HG03060 (cell line): ENCODE data around the gene GDPD5.
A peak's percentile ranks its signal among the peaks of the same experiment; 100 is the strongest.

ENCODE experiments used
- ATAC-seq: cut with Tn5 transposase; IDR thresholded peaks from one replicate; pipeline ENCODE4 v1.9.1; 2021; ENCODE audit warnings: low read depth, moderate number of reproducible peaks; ENCODE audit not compliant: unreplicated experiment

GDPD5 gene

DNA sequence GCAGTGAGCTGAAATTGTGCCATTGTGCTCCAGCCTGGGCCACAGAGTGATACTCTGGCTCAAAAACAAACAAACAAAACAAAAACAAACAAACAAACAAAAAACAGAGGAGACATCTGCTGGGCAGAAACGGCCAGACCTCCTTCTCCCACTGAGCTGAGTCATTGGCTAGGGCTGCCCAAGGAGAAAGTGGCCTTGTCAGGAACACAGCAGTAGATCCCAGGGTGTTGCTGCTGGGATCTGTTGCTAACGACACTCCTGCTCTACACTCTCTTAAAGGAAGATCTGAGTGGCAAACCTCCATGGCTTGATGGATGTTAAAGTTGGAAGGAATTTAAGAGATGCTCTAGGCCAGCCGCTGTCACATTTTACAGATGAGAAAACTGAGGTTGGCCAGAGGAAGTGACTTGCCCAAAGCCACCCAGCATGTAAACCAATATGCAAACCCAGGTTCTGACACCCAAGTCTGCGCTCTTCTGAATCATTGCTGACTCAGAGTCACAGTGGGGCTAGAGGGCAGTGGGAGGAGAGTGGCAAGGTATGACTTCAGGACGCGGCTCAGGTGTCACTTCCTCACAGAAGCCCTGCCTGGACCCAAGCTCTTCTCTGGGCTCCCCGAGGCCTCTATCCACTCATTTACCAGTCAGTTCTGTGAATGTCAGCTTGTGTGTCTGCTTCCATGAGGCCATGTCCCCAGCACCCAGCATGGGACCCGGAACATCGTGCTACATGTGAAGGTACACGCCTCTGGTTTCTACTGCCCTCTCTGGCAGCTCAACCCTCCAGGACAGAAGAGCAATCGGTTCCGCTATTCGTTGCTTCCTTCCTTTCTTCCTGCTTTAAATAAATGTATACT lies 11.3 kb upstream of the GDPD5 start:
- peak; percentile 84 for ATAC-seq

DNA sequence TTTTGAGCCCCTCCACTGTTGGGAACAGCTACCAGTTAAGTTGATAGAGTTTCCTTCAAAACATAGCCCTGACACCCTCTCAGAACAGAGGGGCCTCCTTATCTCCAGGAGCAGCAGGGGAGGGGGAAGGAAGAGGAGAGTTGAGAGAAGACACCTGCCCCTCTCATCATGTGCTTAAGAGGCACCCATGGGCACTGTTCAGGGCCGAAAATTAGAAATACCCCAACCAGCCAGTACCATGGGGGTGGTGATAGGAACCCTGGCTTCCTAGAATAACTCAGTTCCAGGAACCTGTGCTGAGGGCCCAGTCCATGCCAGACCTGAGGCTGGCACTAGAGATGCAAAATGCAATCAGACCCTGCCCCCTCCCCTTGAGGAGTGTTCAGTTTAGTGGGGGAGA lies 9.3 kb upstream of the GDPD5 start:
- ATAC-seq = no peak

DNA sequence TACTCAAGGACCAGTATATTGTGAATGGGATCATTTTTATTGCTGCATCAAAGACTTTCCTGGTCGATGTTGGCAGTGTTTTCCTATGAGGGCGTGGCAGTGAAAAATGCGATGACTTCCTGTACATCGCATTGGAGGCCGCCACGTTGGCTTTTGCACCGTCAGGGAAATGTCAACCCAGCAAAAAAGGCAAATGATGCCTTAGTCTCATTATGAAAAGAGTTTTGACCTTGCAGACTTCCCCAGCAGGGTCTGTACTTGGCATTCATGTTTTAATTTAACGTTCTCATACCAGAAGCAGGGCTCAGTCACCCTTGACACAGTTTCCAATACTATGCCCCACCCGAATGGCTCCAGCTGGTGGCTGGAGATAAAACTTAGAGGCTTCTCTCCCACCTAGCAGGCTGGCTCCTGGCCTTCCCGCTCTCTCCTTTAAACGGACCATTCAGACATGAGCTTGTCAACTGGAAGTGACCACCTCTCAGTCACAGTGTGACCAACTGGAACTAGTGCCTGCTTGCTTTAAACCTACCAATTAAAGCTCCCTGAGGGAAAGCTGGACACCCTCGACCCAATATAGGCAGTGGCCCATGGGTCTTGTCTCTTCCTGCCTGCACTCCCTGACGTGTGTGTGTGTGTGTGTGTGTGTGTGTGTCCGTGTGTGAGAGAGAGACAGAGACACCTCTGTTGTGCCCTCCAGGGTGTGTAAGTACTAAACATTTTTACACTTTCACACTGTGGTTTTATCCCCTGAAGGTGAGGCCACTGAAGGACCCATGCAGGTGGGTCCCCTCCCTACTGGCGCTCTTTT lies 8.7 kb upstream of the GDPD5 start:
- ATAC-seq = no peak

DNA sequence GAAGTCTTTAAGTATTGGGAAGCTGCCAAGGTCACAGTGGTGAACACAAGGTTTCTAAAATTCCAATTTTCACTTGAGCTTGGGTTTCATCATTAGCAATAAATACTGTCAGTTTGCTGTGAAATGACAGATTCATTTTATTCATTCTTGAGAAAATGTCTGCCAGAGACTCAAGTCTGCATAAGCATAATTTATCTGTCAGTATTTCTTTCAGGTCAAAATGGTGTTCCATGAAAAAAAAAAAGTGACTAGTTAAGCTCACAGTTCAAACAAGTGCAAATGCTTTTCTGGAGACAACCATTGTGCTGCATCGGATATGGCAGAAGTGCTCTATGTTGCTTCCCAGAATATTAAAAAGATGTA lies 8.1 kb upstream of the GDPD5 start:
- no peak for ATAC-seq

DNA sequence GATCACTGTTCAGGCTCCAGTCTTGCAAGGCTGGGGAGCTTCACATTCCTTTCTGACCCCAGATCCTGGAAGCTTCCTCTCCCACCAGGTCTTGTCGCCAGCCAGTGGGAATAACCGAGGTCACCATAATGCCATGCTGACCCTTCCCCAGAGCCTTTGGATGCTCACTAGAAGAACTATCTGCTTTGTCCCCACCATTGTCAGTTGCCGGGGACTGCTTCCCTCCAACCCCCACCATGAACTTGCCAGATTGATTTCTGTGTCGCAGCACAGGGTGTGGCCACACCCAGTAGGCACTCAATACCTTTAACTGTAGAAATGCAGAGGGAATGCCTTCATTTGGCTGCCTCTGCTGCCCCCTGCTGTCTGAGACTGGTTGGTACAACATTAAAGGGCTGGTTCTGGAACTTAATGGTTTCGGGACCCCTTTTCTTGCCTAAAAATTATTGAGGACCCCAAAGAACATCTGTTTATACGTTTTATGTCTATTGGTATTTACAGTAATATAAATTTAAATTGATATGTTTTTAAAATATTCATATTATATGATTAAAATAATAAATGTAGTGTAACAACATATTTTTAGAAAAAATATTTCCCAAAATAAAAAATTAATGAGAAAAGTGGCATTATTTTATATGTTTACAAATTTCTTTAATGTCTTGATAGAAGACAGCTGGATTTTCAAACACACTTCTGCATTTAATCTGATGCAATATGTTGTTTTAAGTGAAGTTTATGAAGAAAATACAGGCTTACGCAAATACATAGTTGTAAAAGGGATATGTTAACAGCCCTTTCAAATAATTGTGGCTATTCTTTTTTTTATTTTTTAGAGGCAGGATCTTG lies 6.7 kb upstream of the GDPD5 start:
- ATAC-seq = no peak

DNA sequence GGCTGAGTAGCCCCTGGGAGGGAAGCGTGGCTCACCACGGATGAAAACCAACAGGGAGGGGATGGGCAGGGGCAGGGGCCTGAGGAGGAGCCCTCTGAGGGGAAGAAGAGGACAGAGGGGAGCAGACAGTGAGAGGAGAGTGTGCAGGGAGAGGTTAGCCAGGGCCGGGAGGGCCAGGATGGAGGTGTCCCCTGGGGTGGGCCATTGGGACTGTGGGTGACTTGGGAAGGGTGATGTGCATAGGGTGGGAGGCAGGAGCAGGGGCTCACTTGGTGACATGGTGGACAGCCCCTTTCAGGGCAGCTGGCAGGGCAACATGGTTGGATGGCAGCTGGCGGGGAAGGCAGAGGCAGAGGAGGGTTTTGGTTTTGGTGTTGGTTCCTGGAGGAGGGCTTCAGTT lies 5.6 kb upstream of the GDPD5 start:
- no peak for ATAC-seq

DNA sequence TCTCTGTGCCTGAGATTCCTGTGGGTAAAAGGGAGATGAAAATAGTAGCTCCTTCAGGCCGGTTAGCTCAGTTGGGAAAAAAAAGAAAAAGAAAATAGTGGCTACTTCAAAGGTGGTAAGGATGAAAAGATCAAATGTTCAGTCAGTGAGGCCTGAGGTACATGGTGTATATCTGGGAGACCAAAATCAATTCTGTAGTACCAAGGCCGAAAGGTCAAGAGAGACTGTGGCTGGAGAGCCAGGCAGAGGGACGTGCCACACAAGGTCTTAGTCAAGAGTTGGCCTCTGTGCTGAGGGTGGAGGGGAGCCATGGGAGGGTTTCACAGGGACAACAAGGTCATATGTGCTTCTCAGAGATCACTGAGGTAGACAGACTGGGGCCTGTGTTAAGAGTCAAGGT lies 4.8 kb upstream of the GDPD5 start:
- no peak for ATAC-seq

DNA sequence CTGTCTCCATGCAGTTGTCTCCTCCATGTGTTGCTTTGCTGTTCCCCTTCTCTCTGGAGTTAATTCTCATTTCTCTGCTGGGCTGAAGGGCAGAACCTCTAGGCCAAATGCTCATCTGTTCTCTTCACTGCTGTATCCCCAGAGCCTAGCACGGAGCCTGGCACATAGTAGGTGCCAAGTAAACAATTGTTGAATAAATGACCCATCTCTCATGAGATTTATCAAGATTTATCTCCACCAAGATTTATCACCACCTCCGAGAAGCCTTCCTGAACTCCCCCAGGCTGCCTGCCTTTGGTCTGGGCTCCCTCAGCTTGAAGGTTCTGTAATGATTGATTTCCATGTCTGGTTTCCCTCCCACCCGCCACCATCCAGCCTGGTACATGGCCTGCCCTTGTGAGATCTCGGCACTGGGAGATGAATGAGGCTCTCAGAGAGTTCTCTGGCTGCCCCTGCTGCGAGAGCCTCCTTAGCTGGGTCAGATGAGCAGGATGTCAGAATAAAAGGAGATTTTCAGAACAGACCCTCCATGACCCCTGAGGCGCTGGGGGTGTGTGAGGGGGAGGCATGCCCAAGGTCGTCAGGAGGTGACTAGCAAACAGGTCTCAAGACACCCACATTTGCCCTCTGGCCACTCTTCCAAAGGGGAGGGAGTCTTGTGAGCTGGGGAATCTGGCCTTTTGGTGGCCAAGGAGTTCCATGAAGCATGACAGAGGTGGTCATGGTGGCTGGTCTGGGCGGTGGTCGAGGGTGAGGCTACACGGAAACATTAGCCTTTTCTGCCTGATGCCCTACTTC lies 2.4 kb upstream of the GDPD5 start:
- ATAC-seq = no peak

DNA sequence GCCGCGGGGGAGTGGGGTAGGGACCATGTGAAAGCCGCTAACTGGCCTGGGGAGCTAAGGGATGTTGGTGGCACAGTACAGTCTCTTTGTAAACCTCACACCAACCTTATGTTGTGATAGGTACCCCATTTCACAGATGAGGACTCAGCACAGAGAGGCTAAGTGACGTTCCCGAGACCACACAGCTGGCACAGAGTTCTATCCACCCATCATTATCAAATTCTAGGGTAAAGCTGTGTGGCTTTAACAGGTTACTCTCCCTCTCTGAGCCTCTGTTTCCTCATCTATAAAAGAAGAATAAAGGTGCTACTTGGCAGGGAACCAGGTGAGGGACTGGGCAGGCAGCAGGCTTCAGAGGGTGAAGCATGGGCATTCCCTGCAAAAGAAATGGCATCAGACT lies 1.4 kb upstream of the GDPD5 start:
- no peak for ATAC-seq

DNA sequence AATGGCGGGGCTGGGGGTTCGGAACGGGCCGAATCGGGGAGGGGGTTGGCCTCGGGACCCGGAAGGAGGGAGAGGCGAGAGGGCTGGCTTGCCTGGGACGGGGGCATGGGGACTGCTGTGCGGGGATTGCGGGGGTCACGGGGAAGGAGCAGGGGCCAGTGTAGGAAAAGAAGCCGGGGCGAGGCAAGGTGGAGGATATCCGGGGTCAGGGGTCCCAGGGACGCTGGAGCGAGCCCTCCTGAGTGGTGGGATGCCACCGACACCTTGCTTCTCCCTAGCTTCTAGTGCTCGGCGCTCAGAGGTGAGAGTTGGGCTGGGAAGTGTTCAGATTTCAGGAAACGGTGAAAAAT lies 426 bp upstream of the GDPD5 start:
- ATAC-seq = no peak

DNA sequence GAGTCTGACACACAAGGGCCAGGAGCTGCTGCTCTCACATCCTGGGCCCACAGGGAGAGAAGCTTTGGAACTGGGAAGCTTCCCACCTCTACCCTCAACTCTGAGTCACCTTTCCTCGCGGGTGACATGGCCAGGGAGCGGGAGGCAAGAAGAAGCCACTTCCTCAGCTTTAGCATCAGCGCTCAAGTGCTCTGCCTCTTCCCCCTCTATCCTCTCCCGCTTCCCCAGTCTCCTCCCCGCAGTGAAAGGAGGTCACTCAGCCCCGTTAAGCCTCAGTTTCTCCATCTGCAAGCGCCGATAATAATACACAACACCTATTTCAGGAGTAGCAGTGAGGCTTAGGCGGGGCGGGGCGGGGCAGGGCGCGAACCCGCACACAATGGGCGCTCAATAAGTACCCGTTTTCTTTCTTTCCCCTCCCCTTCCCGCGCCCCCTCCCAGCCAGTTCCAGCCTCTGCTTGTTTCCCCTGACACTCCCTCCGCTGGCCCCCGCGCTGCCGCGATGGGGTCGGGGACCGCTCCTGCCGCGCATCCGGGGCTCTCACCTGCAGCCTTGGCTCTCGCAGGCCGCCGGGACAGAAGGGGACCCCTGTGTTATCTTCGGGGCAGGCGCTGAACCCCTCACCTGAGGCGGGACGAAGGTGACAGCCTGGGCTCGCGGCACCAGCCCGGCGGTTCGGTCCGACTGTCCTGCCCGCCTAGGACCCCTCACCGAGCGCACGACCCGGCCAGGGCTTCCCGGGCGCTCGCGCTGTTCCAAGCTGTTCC lies 892 bp downstream of the GDPD5 start:
- ATAC-seq = no peak

DNA sequence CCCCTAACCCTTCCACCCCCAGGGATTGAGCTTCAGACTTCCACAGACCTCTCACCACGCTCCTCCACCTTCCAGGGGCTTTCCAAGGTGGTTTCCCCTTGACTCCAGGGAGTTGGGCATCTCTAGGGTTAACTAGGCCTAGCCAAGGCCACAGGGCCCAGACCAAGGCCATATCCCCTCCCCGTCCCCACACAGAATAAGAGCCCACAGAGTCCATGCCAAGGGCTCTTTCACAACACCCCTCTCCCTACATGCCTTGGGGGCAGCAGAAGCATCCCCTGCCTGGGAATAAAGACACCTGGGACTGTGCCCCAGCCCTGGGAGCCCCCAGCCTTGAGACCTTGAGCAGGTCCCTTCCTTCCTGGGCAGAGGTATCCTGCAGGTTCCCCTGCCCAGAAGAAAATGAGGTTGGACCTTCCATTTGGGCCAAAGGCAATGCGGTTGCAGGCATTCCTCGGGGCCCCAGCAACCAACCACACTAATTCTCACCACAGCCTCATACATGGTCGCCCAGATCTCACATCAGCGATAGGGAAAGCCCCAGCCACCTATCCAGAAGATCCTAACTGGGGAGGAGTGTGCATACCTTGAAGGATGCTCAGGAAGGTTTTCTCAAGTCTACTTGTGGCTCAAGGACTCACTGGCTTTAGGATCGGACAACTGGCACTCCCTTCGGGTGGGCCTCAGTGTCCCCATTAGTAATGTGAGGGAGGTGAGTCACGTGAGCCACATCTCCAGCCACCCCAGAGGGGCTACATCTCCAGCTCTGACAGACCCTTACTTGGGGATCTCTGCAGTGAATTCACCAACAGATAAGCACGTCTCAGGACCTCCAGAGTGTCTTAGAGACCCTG lies 1.7 kb downstream of the GDPD5 start:
- no peak for ATAC-seq

DNA sequence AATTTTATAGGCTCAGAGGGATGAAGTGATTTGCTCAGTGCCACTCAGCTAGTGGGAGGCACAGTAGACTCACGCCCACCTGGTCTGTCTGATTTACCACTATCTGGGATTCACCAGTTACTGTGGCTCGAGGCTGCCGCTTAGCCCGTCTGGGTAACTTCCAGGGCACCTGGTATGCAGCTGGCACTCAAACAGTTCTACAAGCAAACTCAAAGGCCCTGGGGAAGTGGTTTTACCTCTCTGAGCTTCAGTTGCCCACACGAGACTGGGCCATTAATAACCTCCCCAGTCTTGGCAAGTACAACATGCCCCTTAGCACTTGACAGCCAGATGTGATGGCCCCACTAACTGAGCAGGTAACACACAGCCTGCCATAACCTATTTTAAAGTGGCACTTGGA lies 2.6 kb downstream of the GDPD5 start:
- no peak for ATAC-seq

DNA sequence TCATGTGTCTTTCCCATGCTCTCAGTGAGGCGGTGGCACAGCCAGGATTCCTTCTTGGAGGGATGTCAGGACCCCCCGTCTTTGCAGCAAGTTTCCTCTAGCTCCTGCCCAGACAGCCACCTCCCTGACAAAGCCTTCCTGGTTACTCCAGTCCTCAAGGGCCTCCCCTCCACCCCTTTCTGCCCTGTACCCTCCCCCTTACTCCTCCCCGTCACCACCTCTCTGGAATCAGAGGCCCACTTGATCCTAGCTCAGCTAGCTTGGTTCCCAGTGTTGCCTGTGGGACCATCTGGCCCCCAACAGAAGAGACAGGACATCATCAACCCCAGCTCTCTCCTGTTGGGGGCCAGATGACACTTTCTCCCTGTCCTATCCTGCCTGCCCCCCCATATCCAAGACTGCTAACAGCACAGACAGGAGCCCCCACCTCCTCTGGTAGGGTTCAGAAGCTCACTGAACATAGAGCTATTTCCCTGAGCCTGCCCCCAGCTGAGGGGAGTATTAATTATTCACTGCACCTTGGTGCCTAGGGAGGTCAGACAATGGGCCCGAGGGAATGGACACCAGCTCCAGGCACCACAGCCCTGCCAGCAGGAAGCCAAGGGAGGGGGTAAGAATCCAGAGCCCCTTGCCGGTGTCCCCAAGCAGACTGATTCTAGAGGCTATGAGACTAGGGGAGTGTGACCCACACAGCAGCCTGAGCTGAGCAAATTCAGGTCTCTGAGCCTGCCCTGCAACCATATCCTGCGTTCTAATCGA lies 3.3 kb downstream of the GDPD5 start:
- ATAC-seq = no peak

DNA sequence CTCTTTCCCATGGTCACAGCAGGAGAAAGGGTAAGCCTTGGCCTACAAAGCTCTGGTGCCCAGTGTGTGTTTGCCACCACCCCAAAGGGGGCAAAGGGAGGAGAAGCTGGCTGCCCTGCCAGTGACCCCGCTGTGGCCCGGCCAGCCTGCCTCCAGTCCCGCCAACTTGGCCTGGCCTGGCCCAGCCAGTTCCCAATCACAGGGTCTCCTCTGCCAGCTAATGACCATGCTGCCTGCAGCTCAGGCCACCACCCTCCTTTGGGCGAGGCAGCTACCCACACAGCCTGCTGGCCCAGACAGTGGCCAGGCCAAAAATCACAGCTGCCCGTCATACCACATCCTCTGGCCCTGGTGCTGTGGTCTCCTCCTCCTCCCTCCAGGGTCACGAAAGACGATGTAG lies 5.1 kb downstream of the GDPD5 start:
- no peak for ATAC-seq

DNA sequence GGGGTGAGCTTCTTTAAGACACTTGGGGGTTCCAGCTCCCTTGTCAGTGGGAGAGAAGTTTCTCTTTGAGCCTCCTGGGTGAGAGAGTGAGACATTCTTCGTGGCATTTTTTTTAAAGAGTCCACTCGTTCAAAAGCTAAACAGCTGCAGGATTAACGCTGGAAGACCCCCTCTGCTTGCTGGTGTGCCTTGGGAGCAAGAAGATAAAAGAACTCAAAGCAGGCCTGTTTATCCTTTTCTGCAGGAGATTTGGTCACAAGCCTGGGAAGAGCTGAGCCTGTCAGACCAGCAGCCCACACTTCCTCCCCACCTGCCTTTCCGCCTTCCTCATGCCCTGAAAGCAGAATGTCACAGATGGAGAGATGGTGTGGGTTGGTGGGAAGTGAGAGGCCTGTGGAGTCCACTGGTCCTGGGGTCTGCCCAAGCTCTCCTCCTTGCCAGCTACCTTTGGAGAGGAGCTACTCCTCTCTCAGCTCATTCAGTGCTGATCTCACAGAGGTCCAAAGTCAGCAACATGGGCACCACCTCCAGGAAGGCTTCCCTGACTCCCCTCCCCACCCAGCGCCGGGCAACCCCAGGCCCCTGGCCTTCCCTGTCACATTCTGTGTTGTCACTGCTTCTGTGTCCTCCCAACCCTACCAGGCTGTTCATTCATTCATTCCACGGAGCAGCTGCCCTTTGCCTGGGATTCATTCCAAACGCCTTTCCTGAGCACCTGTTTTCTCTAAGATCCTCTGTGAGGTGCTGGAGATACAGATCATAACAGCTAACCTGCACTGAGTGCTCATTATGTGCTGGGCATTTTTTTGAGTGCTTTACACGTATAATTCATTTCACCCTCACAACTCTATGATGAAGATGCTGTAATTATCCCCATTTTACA lies 6.7 kb downstream of the GDPD5 start:
- ATAC-seq = no peak

DNA sequence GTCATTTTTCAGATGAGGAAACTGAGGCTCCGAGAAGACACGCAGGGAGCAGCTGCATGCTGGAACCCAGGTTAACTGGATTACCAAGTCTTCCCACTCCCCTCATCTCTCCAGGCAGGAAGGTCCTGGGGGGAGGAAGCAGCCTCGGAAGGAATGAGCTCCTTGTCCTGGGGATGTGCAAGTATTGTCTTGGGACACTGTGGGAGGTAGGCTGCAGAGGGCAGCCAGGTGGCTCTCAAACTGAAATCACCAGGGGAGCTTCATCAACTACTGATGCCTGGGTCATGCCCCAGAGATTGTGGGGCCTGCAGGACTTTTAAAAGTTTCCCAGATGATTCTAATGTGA lies 7.6 kb downstream of the GDPD5 start:
- no peak for ATAC-seq
